Mucosa of descending colon (tissue), 3 donors: ENCODE results near the gene ARHGAP26. TPM values are rescaled to one million over a fixed set of nuclear protein-coding genes. Genes with fewer than 3 reads are reported as not detected.

Experiments
- ATAC-seq: fragments of 200-7000 bp; cut with Tn5 transposase; one replicate; pipeline ENCODE4 v1.9.1; 2020; ENCODE audit warnings: mild to moderate bottlenecking, moderate library complexity
- DNase-seq, 3 donors: peaks; one replicate each; pipeline ENCODE4 v3.0.0-alpha.2; 2020
- H3K36me3 ChIP-seq: fragments of 200-600 bp; one replicate; pipeline ENCODE4 v1.8.0; 2021; ENCODE audit warnings: low read depth, mild to moderate bottlenecking
- H3K4me1 ChIP-seq: fragments of 200-600 bp; one replicate; pipeline ENCODE4 v1.8.0; 2021; ENCODE audit warnings: low read depth, mild to moderate bottlenecking
- H3K4me3 ChIP-seq: fragments of 200-600 bp; one replicate; pipeline ENCODE4 v1.8.0; 2021; ENCODE audit warnings: mild to moderate bottlenecking
- H3K9me3 ChIP-seq: fragments of 200-600 bp; one replicate; pipeline ENCODE4 v1.8.0; 2021; ENCODE audit warnings: mild to moderate bottlenecking
- CTCF ChIP-seq: fragments of 200-600 bp; IDR thresholded peaks from one replicate; pipeline ENCODE4 v1.8.0; 2022; ENCODE audit warnings: antibody characterized with exemption, mild to moderate bottlenecking
- intact Hi-C, 2 donors: fragments of 100-400 bp; cut with DNase I in 1 of 2; cut with micrococcal nuclease in 1 of 2; formaldehyde crosslinking; loops; one replicate each; pipeline versions ENCODE4 v1.11.0 to v1.11.1; 2022; cut with DNase I, micrococcal nuclease
- total RNA-seq, 3 donors: library from RNA; stranded (reverse); fragmentation: NEBNext Ultra II Directional in 2 of 3; extraction: Animal tissue kit (Norgen Biotek cat#: 25700) in 2 of 3; gene quantifications; one replicate each; pipeline versions ENCODE4 v1.2.1 to v1.2.4, GENCODE V29; 2021 to 2023
- donor health status: DM: no; HTN: no; CAD: no; lungs with moderate emphysema.
- donor health status: DM: no; HTN: no; CAD: no.
- donor health status: DM: no; HTN: yes; CAD: no.

The ARHGAP26 gene
- total RNA-seq, 3 donors from 2014 or later: 52.9 to 96.0 (median 67.8) TPM

GRCh38 chr5:143212261-143212660 lies 442.1 kb downstream of the ARHGAP26 start:
- Histone ChIP-seq H3K36me3 (no peaks in the 10 kb centered on the region), H3K4me1 (no peaks in the 10 kb centered on the region), H3K4me3 (no peak overlapping the region), H3K9me3 (no peaks in the 10 kb centered on the region)
- ATAC-seq (no peak), DNase-seq (no peak)
- intact Hi-C loops: no loop called here
- TF ChIP-seq CTCF: no peak

GRCh38 chr5:143213231-143213850 lies 443.2 kb downstream of the ARHGAP26 start:
- ATAC-seq (no peak), DNase-seq (no peak)
- H3K4me3 ChIP-seq: no peak overlapping the region
- intact Hi-C loops: no loop called here
- no peaks in the 10 kb centered on the region for H3K36me3 ChIP-seq
- no peak for TF ChIP-seq CTCF
- no peaks in the 10 kb centered on the region for H3K9me3 ChIP-seq
- no peaks in the 10 kb centered on the region for H3K4me1 ChIP-seq

- DNase-seq (no peak), ATAC-seq (no peak)
- Histone ChIP-seq H3K4me3 (no peak overlapping the region), H3K4me1 (no peaks in the 10 kb centered on the region), H3K36me3 (no peaks in the 10 kb centered on the region), H3K9me3 (no peaks in the 10 kb centered on the region)
- intact Hi-C loops: no loop called here
- no peak for TF ChIP-seq CTCF
Measured at GRCh38 chr5:143213851-143214363, 443.7 kb downstream of the ARHGAP26 start.

- H3K4me1 ChIP-seq: no peaks in the 10 kb centered on the region
Measured at GRCh38 chr5:143214458-143214857, 444.3 kb downstream of the ARHGAP26 start.

GRCh38 chr5:143214890-143215289 lies 444.7 kb downstream of the ARHGAP26 start:
- Histone ChIP-seq H3K4me1 (no peaks in the 10 kb centered on the region), H3K4me3 (no peak overlapping the region), H3K9me3 (no peaks in the 10 kb centered on the region), H3K36me3 (no peaks in the 10 kb centered on the region)
- no peak for TF ChIP-seq CTCF
- intact Hi-C loops: no loop called here
- ATAC-seq: no peak
- DNase-seq: no peak

More at GRCh38 chr5:143214458-143214857, 444.3 kb downstream of the ARHGAP26 start:
- DNase-seq (no peak), ATAC-seq (no peak)
- H3K4me3 ChIP-seq: no peak overlapping the region
- no peaks in the 10 kb centered on the region for H3K36me3 ChIP-seq
- no peaks in the 10 kb centered on the region for H3K9me3 ChIP-seq
- TF ChIP-seq CTCF: no peak
- intact Hi-C loops: no loop called here
